IPS-15b (cell line): ENCODE measurements around the gene GAL3ST3.

Source experiments
- H3K27me3 ChIP-seq: one replicate; pipeline ENCODE4 v1.6.1; 2013; ENCODE audit warnings: low read length; ENCODE audit not compliant: control insufficient read depth, insufficient read depth
- H3K36me3 ChIP-seq: one replicate; pipeline ENCODE4 v1.6.1; 2013; ENCODE audit warnings: low read length; ENCODE audit not compliant: control insufficient read depth, insufficient read depth
- H3K4me1 ChIP-seq: one replicate; pipeline ENCODE4 v1.6.1; 2013; ENCODE audit warnings: mild to moderate bottlenecking, low read length; ENCODE audit not compliant: control insufficient read depth, insufficient read depth
- H3K4me3 ChIP-seq: one replicate; pipeline ENCODE4 v1.5.1; 2013; ENCODE audit warnings: low read depth, low read length
- H3K9ac ChIP-seq: one replicate; pipeline ENCODE4 v1.6.1; 2013; ENCODE audit warnings: low read depth, mild to moderate bottlenecking, low read length
- H3K9me3 ChIP-seq: one replicate; pipeline ENCODE4 v1.6.1; 2013; ENCODE audit warnings: mild to moderate bottlenecking, low read length; ENCODE audit not compliant: control insufficient read depth, insufficient read depth

The GAL3ST3 gene

DNA sequence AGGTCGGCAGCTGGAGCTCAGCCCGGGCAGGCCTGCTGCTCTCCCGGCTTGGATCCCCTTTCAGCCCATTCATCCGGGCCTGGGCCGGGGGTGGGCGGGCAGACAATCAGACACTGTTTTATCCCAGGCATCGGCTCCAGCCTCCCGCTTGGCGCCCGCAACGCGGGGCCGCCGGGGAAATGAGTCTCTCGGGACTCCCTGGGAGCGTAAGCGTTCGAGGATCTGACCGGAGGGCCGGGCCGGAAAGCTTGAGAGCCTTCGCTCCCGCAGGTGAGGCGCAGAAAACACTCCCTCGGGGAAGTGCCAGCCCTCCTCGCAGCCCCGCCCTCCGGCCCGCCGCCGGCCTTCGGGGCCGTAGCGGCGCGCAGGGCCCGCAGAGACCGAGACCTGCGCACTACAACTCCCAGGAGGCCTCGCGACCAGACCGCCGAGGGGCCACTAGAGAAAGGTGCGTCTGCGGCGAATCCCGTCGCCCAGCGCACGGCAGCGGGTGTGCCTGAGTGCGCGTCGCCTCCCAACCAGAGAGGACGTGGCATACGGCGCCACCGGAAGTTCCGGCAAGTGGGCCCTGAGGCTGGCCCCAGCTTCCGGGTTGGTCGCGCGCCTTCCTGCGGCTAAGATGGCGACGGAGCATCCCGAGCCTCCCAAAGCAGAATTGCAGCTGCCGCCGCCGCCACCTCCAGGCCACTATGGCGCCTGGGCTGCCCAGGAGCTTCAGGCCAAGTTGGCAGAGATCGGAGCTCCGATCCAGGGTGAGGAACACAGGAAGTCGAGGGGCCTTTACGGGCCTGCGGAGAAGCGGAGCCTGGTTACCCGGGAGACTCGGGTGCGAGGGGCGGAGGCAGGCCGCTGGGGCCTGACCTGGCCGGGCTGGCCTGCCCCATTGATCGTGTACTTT is 3.1 kb upstream of the GAL3ST3 start, which contains the start of gene SF3B2:
TSS of gene SF3B2 (plus strand) at position 599 of the 898 bp plus-strand sequence. CDS start at position 620, 21 bp downstream.
- peaks cover 11% of the 10 kb centered on the region for H3K4me1 ChIP-seq
- peak within 1 kb of the TSS; percentile 97 for H3K9ac ChIP-seq
- H3K36me3 ChIP-seq, result peaks cover 20% of the 10 kb centered on the region
- peak within 1 kb of the TSS; percentile 96 for H3K4me3 ChIP-seq
- no peaks in the 10 kb centered on the region for H3K9me3 ChIP-seq
- H3K27me3 ChIP-seq, result no peaks in the 10 kb centered on the region

DNA sequence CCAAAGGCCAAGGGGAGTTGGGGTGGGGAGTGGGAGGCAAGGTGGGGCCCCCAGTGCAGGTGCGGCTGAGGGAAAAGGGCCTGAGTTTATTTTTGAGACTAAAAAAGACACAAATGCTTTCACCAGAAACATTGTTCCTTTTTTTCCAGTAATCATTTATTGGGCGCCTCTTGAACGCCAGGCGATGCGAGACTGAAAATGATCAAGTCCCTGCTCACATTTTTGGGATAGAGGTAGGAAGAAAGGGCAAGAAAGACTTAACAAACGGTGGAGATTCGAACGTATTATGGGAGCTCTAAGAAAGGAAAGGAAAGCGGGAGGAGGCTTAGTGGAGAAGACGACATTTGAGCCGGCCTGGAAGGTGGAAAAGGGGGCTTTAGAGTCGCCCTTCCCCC is 2.4 kb upstream of the GAL3ST3 start:
- H3K4me1 ChIP-seq, result peaks cover 11% of the 10 kb centered on the region
- peak overlapping the region; percentile 92 for H3K9ac ChIP-seq

DNA sequence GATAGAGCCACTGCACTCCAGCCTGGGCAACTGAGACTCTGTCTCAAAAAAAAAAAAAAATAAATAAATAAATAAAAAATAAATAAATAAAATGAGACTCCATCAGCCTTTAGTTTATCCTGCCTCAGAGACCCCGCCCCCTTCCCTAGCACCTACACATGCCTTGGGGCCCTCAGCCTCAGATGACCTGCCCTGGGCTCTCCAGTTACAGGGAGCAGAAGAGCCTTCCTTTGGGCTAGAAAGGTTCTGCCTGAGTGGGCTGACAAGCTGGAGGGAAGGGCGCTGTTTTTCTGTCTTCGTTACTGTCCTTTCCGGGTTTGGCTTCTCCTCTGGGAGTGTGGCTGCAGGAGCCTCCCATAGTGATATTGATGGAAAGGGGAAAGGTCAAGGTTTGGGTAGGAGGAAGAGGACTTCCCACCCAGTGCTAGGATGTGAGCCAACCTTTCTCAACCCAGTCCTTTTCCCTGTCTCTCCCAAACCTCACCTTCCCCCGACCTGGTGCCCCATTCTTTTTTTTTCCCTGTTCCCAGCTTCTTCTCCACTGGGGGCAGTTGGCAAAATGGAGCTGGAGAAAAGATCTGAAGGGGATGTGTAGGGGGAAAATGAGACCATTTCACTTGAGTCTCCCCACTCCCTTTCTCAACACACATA is 1.7 kb upstream of the GAL3ST3 start:
- Histone ChIP-seq H3K27me3 (no peaks in the 10 kb centered on the region), H3K9ac (peak overlapping the region; percentile 92), H3K4me3 (peak overlapping the region; percentile 96), H3K36me3 (peaks cover 16% of the 10 kb centered on the region), H3K9me3 (no peaks in the 10 kb centered on the region), H3K4me1 (peaks cover 11% of the 10 kb centered on the region)

More for the DNA sequence above, 2.4 kb upstream of the GAL3ST3 start:
- Histone ChIP-seq H3K36me3 (peaks cover 16% of the 10 kb centered on the region), H3K27me3 (no peaks in the 10 kb centered on the region), H3K9me3 (no peaks in the 10 kb centered on the region), H3K4me3 (peak overlapping the region; percentile 96)

DNA sequence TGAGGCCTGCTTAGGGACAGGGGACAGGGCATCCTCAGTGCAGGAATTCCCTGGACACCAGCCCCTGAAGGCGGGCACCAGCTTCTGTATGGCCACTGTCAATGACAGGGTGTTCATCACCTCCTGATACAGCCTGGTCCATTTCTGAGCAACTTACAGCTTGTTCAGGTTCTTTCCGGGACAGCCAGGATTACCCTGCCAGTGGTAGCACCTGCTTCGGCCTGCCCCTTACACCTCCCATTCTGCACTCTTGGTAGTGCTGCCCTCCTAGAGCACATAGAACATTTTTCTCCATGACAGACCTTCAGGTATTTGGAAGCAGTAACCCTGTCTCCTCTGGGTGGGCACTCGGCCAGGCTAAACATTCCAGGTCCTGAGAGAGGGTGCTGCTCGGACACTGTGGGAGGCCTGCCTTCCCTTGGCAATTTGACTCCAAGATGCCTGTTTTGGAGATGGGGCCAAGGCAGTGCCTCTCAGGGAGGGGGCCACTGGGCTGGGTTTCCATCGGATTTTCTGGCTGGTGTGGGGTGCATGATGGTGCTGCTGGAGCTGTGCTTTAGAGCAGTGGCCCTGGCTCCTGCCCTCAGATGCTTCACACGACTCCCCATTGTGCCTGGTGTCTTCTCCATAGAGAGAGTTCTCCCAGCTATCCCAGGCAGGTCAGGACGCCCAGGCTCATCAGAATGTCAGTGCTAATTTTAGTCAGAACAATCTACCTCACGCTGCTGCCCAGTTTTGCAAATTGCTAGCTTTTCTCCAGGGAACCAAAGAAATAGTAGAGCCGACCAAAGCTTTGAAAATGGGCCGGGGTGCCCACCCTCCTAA is 1.2 kb downstream of the GAL3ST3 start:
- no peaks in the 10 kb centered on the region for H3K27me3 ChIP-seq
- H3K36me3 ChIP-seq, result peaks cover 10% of the 10 kb centered on the region
- peak overlapping the region; percentile 81 for H3K4me3 ChIP-seq
- H3K9me3 ChIP-seq, result no peaks in the 10 kb centered on the region
- no peak overlapping the region for H3K9ac ChIP-seq
- peaks cover 11% of the 10 kb centered on the region for H3K4me1 ChIP-seq

DNA sequence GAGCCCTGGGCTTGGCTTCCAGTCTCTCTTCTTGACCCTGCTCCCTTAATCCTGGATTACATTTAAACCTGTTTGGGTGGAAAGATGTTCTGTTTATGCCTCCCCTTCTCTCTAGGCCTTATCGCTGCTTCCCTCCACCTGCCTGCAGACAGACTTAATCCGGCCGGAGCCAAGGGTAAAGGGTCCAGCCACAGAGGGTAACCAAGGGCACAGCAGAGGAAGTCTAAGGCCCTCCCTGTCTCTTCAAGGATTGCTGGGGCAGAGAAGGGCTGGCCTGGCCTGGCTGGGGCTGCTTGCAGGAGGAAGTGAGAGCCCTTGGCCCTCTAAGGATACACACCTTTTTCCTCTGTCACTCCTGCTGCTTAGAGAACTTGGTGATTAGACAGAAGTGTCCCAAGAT is 2.1 kb downstream of the GAL3ST3 start:
- Histone ChIP-seq H3K9ac (no peak overlapping the region), H3K27me3 (no peaks in the 10 kb centered on the region), H3K4me1 (peaks cover 11% of the 10 kb centered on the region)

DNA sequence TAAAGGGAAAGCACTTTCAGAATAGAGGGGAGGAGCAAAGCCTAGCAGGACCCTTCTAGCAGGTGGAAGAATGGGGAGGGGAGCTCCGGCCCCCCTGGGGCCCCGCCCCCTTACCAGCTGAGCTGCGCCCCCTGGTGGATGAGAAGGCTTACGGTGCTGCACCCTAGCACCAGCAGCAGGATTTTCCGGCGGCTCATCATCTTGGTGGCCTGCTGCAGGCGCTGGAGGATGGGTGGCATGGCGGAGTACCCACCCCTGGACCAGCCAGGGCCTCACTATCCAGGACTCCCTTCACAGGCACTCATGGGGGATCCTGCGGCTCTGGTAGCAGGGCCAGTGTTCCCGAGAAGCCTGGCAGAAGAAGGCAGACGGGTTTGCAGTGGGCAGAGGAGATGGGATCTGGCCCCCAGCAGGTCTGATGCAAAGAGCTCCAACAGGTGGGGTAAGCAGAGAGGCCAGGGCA is 3.8 kb downstream of the GAL3ST3 start:
- Histone ChIP-seq H3K9me3 (no peaks in the 10 kb centered on the region), H3K27me3 (no peaks in the 10 kb centered on the region), H3K36me3 (peaks cover 15% of the 10 kb centered on the region), H3K4me3 (no peak overlapping the region), H3K9ac (no peak overlapping the region), H3K4me1 (peaks cover 8% of the 10 kb centered on the region)

More for the DNA sequence above, 2.1 kb downstream of the GAL3ST3 start:
- Histone ChIP-seq H3K9me3 (no peaks in the 10 kb centered on the region), H3K36me3 (peaks cover 12% of the 10 kb centered on the region), H3K4me3 (no peak overlapping the region)

DNA sequence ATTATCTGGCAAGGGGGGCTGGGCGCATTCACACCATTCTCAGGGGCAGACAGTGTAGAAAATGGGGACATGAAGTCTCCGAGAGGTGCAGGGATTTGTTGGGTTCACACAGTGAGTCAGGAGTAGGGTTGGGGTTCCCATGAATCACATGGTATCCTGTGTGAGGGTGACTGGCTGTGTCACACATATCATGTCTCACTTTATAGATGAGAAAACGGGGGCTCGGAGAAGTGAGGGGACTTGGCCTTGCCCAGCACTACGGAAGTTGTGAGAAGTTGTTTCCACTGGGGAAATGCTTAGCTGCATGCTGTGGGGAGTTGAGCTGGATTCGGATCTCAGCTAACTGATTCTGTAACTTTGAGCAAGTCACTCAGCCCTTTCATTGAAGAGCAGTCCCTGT is 4.2 kb downstream of the GAL3ST3 start:
- H3K9me3 ChIP-seq, result no peaks in the 10 kb centered on the region
- no peak overlapping the region for H3K4me3 ChIP-seq
- no peaks in the 10 kb centered on the region for H3K27me3 ChIP-seq
- peaks cover 8% of the 10 kb centered on the region for H3K4me1 ChIP-seq
- no peak overlapping the region for H3K9ac ChIP-seq
- H3K36me3 ChIP-seq, result peaks cover 15% of the 10 kb centered on the region

DNA sequence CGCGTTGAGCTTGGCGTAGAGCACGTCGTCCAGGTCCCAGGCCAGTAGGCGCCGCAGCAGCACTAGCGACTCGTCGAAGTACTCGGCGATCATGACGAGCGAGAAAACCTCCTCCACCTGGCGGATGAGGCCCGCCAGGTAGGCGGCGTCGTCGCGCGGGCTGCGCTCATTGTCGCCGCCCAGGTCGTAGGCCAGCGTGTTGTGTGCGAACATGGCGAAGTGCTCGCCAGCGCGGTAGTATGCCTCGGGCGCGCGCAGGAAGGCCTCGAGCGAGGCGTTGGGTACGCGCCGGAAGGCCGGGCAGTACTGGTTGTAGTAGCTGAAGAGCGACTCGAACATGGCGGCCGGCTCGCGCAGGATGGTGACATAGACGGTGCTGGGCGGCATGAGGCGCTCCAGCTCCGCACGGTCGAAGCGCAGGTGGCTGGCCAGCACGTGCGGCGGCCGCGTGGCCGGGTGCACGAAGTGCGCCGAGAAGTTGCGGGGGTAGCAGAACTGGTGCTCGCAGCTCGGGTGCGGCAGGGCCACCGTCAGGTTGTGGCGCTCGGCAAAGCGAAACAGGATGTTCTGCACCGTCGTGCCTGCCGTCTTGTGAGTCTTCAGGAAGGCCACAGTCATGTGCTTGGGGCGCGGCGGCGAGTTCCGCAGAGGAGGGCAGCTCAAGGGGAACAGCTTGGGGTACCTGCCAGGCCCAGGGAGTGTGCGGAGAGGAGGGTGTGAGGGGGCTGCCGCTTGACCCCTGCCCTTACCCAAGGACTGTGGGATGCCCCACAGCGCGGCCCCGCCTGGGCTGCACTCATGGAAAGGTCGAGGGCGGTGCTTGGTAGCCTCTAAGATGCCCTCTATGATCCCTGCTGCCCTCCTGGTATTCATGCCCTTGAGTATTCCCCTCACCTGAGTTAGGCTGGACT is 5.7 kb downstream of the GAL3ST3 start:
- Histone ChIP-seq H3K9ac (no peak overlapping the region), H3K9me3 (no peaks in the 10 kb centered on the region), H3K4me3 (no peak overlapping the region), H3K27me3 (no peaks in the 10 kb centered on the region), H3K4me1 (peaks cover 4% of the 10 kb centered on the region), H3K36me3 (peaks cover 15% of the 10 kb centered on the region)

DNA sequence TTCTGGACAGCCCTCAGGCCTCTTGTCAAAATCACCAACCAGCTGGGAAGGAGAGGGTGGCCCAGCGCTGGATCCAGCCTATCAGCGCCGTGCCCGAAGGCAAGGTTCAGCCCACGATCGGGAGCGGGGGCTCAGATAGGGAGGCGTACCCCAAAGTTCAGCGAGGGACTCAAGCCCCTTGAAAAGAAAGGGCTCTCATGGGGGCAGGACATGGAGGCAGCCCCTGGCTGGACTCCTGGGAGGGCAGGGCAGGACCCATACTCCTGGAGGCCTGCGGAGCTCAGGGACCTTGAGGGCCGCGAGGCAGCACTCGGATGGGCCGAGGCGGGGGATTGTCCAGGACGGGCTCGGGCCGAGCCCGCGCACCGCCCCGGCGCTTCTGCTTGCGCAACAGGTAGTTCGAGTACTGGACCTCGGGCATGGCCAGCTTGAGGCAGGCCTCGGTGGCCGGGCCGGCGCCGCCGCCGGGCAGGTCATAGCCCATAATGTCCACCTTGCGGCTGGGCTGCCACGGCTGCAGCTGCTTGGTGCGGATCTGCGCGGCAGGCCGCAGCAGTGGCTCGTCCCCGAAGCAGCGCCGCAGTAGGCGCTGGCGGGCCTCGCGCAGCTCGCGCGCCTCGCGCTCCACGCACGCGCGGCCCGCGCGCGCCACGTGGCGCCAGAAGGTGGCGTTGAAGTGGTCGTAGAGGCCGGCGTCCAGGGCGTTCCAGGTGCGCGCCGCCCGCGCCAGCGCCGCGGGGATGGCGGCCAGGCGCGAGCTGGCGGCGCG is 6.5 kb downstream of the GAL3ST3 start:
- peaks cover 15% of the 10 kb centered on the region for H3K36me3 ChIP-seq
- H3K4me1 ChIP-seq, result peaks cover 4% of the 10 kb centered on the region
- H3K9me3 ChIP-seq, result no peaks in the 10 kb centered on the region
- no peak overlapping the region for H3K4me3 ChIP-seq
- H3K27me3 ChIP-seq, result no peaks in the 10 kb centered on the region
- H3K9ac ChIP-seq, result no peak overlapping the region

DNA sequence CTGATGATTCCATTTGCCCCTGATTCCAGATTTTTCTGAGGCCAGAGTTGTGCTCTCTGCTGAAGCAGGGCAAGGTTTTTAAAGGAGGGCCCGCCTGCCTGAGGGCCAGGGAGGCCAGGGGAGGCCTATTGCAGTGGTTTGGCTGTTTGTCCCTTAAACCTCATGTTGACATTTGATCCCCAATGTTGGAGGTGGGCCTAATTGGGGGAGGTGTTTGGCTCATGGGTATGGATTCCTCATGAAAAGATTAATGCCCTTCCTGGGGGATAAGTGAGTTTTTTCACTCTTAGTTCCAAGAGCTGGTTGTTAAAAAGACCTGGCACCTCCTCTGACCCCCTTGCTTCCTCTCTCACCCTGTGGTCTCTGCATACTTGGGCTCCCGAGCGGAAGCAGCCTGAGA is 9.2 kb downstream of the GAL3ST3 start:
- no peaks in the 10 kb centered on the region for H3K9me3 ChIP-seq
- H3K4me3 ChIP-seq, result no peak overlapping the region
- peaks cover under 1% of the 10 kb centered on the region for H3K4me1 ChIP-seq
- peaks cover 15% of the 10 kb centered on the region for H3K36me3 ChIP-seq
- no peaks in the 10 kb centered on the region for H3K27me3 ChIP-seq
- H3K9ac ChIP-seq, result no peak overlapping the region
